Measurements from ENCODE around the gene ATP5IF1. TPM values are rescaled to one million over a fixed set of nuclear protein-coding genes. Genes with fewer than 3 reads are reported as not detected.

Gene ATP5IF1
- total and polyA plus RNA-seq, 9 of the 15 experiments (the other 6 are each of a cell fraction or from before 2014, with no cell fraction given): 292 to 1,422 (median 388) TPM

DNA sequence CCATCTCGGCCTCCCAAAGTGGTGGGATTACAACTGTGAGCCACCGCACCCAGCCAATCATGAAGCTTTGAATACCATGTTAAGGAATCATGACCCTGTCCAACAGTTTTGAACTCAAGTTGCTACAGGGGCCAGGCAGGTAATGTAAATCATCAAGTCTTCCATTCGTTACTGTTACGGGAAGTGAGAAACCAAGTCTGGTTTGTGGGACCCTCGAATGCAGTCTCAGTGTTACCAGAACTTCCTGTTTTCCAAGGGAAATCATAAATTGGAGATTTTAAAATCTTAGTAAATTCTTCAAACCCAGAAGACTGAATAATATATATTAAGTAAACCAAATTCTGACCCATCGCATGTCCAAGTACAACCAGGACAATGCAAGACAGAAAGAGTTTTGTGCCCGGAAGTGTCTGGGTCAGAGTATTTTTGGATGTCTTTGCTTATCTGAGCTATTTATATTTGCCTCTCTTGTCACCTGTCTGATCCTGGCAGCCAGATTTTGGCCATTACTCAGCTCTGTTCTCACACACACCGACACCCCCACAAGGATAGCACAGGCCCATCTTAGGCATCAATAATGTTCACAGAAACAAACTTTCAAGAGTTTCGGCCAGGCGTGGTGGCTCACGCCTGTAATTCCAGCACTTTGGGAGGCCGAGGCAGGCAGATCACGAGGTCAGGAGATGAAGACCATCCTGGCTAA is 8.8 kb downstream of the ATP5IF1 start:
- Histone ChIP-seq H3K79me2 (ENCODE audit: control insufficient read depth, insufficient read depth, low read length) (peaks cover 4% of the 10 kb centered on the region; the same call in 2 of the 3 replicates), H3K4me3 (no peak overlapping the region), H3K9me3 (replicated peaks; ENCODE audit: control insufficient read depth, insufficient read depth, low read depth, low read length) (no peaks in the 10 kb centered on the region), H3K4me1 (replicated peaks in 1 of 2; ENCODE audit: control insufficient read depth in 2 of 2, insufficient read depth in 2 of 2, low read length in 2 of 2) (peaks cover 10 to 35% of the 10 kb centered on the region in 2 experiments), H3K9ac (ENCODE audit: insufficient read depth in 1 of 2, low read depth in 2 of 2, low read length in 2 of 2) (peak overlapping the region in 1 of 2 experiments; percentile 15; a peak in 1 of 4 replicates), H3K4me2 (ENCODE audit: insufficient read depth, low read length) (no peak overlapping the region), H4K20me1 (replicated peaks; ENCODE audit: control insufficient read depth, insufficient read depth, low read length) (no peaks in the 10 kb centered on the region), H3K27ac (ENCODE audit: extremely low read depth, low read depth, low read length) (no peak overlapping the region), H3K27me3 (ENCODE audit: control insufficient read depth in 2 of 2, insufficient read depth in 2 of 2, low read length in 2 of 2) (no peaks in the 10 kb centered on the region), H2AFZ (ENCODE audit: low read depth, low read length) (no peak overlapping the region), H3K9me1 (ENCODE audit: control insufficient read depth, insufficient read depth, low read length) (no peaks in the 10 kb centered on the region), H3K36me3 (ENCODE audit: control insufficient read depth, insufficient read depth, low read length) (no peaks in the 10 kb centered on the region)
- ATAC-seq: no peak
- CTCF ChIA-PET (ENCODE audit: low intra/inter-chr PET ratio): no interaction called here
- POLR2A ChIA-PET: interaction anchor here (0.9 to 10.6 kb wide), 4 partner anchors 9 to 337 kb away, joined by 3 to 245 read pairs (median 8); partner anchors contain the start of genes ATP5IF1 and SESN2
- no peak for DNase-seq (ENCODE audit: extremely low read depth in 1 of 4, low spot score in 3 of 4)
- WGBS (ENCODE audit: insufficient coverage, low coverage, missing lambda C conversion rate): 70% methylated on average over 13 of the region's 13 CpGs
- FAIRE-seq: no peak
- in situ Hi-C loops (cut with MboI): no loop called here
- no TSS peak for BruUV-seq (replicated peaks)
- intact Hi-C loops (cut with micrococcal nuclease): loop anchor here (5.0 kb wide), 3 partner anchors 83 to 273 kb away; partner anchors contain the start of gene MED18
- no peak for TF ChIP-seq SMARCB1 (IDR thresholded peaks at IDR 0.05; ENCODE audit: insufficient read length, low read depth)
- no peak for TF ChIP-seq TAL1 (IDR thresholded peaks at IDR 0.05)
- TF ChIP-seq, protein P1, sequence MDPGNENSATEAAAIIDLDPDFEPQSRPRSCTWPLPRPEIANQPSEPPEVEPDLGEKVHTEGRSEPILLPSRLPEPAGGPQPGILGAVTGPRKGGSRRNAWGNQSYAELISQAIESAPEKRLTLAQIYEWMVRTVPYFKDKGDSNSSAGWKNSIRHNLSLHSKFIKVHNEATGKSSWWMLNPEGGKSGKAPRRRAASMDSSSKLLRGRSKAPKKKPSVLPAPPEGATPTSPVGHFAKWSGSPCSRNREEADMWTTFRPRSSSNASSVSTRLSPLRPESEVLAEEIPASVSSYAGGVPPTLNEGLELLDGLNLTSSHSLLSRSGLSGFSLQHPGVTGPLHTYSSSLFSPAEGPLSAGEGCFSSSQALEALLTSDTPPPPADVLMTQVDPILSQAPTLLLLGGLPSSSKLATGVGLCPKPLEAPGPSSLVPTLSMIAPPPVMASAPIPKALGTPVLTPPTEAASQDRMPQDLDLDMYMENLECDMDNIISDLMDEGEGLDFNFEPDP (CRISPR knock-in tag; IDR thresholded peaks at IDR 0.05): no peak
- TF ChIP-seq HIVEP1 (CRISPR knock-in tag; IDR thresholded peaks at IDR 0.05): no peak
- no peak for TF ChIP-seq THRAP3 (IDR thresholded peaks at IDR 0.05; ENCODE audit: borderline replicate concordance)
- TF ChIP-seq SOX6 (IDR thresholded peaks at IDR 0.05): 0 out of 2 replicates have a peak, but pooled peaks have one; percentile 14
- TF ChIP-seq, protein P2, sequence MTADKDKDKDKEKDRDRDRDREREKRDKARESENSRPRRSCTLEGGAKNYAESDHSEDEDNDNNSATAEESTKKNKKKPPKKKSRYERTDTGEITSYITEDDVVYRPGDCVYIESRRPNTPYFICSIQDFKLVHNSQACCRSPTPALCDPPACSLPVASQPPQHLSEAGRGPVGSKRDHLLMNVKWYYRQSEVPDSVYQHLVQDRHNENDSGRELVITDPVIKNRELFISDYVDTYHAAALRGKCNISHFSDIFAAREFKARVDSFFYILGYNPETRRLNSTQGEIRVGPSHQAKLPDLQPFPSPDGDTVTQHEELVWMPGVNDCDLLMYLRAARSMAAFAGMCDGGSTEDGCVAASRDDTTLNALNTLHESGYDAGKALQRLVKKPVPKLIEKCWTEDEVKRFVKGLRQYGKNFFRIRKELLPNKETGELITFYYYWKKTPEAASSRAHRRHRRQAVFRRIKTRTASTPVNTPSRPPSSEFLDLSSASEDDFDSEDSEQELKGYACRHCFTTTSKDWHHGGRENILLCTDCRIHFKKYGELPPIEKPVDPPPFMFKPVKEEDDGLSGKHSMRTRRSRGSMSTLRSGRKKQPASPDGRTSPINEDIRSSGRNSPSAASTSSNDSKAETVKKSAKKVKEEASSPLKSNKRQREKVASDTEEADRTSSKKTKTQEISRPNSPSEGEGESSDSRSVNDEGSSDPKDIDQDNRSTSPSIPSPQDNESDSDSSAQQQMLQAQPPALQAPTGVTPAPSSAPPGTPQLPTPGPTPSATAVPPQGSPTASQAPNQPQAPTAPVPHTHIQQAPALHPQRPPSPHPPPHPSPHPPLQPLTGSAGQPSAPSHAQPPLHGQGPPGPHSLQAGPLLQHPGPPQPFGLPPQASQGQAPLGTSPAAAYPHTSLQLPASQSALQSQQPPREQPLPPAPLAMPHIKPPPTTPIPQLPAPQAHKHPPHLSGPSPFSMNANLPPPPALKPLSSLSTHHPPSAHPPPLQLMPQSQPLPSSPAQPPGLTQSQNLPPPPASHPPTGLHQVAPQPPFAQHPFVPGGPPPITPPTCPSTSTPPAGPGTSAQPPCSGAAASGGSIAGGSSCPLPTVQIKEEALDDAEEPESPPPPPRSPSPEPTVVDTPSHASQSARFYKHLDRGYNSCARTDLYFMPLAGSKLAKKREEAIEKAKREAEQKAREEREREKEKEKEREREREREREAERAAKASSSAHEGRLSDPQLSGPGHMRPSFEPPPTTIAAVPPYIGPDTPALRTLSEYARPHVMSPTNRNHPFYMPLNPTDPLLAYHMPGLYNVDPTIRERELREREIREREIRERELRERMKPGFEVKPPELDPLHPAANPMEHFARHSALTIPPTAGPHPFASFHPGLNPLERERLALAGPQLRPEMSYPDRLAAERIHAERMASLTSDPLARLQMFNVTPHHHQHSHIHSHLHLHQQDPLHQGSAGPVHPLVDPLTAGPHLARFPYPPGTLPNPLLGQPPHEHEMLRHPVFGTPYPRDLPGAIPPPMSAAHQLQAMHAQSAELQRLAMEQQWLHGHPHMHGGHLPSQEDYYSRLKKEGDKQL (CRISPR knock-in tag; IDR thresholded peaks at IDR 0.05; ENCODE audit: borderline replicate concordance): no peak
- TF ChIP-seq ZNF431 (CRISPR knock-in tag; IDR thresholded peaks at IDR 0.05): no peak
- no peak for TF ChIP-seq ADNP (tag; IDR thresholded peaks at IDR 0.05)
- no peak for TF ChIP-seq ESRRB (CRISPR knock-in tag; IDR thresholded peaks at IDR 0.05; ENCODE audit: borderline replicate concordance)
- 0 out of 2 replicates have a peak, but pooled peaks have one; percentile 62 for TF ChIP-seq MEF2D (tag; conservative IDR thresholded peaks at IDR 0.05; ENCODE audit: low read depth)
- TF ChIP-seq, protein P3, sequence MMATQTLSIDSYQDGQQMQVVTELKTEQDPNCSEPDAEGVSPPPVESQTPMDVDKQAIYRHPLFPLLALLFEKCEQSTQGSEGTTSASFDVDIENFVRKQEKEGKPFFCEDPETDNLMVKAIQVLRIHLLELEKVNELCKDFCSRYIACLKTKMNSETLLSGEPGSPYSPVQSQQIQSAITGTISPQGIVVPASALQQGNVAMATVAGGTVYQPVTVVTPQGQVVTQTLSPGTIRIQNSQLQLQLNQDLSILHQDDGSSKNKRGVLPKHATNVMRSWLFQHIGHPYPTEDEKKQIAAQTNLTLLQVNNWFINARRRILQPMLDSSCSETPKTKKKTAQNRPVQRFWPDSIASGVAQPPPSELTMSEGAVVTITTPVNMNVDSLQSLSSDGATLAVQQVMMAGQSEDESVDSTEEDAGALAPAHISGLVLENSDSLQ (IDR thresholded peaks at IDR 0.05): peak; percentile 21; the same call in 1 of the 2 replicates
- TF ChIP-seq TBL1XR1 (IDR thresholded peaks at IDR 0.05; ENCODE audit: low read length in 2 of 2): peak in 1 of 2 experiments; percentile 29; a peak in 1 of 4 replicates

Measured in K562 (cell line).